CD14-positive monocyte (primary cell): ENCODE results near the gene MYO16. TPM values are rescaled to one million over a fixed set of nuclear protein-coding genes. Genes with fewer than 3 reads are reported as not detected.
"Not testable (repeated sequence)": the region's sequence is repeated elsewhere in the genome, so short reads cannot be mapped to it uniquely, and the experiment has no call there.

Experiments used
- DNase-seq, 3 donors: peaks; one replicate each; pipeline ENCODE4 v3.0.0-alpha.2; 2011 to 2022
- H2AFZ ChIP-seq: 2 replicates; pipeline ENCODE4 v1.6.0; 2012; ENCODE audit warnings: mild to moderate bottlenecking, low read depth, low read length, inconsistent platforms; ENCODE audit not compliant: insufficient read depth, poor library complexity, severe bottlenecking
- H3K27ac ChIP-seq, 2 donors: 1 replicate in 1 of 2; 2 replicates in 1 of 2; pipeline ENCODE4 v1.5.1; 2012 to 2013; ENCODE audit warnings: low read length in 2 of 2, control low read depth in 1 of 2, inconsistent platforms in 1 of 2, low read depth in 1 of 2, mild to moderate bottlenecking in 1 of 2
- H3K27me3 ChIP-seq, 2 donors: one replicate each; pipeline versions ENCODE4 v1.6.0 to v1.6.1; 2011 to 2013; ENCODE audit warnings: low read length in 2 of 2; ENCODE audit not compliant: control insufficient read depth in 2 of 2, insufficient read depth in 2 of 2
- H3K36me3 ChIP-seq, 2 donors: replicated peaks in 1 of 2; 1 replicate in 1 of 2; 2 replicates in 1 of 2; pipeline versions ENCODE4 v1.5.1 to v1.6.1; 2012 to 2013; ENCODE audit warnings: low read length in 2 of 2, control low read depth in 1 of 2, inconsistent platforms in 1 of 2, mild to moderate bottlenecking in 1 of 2; ENCODE audit not compliant: insufficient read depth in 2 of 2, control insufficient read depth in 1 of 2
- H3K4me1 ChIP-seq, 2 donors: 1 replicate in 1 of 2; 2 replicates in 1 of 2; pipeline versions ENCODE4 v1.5.1 to v1.6.1; 2012 to 2013; ENCODE audit warnings: low read length in 2 of 2, control low read depth in 1 of 2, inconsistent platforms in 1 of 2, mild to moderate bottlenecking in 1 of 2, moderate library complexity in 1 of 2; ENCODE audit not compliant: insufficient read depth in 2 of 2, control insufficient read depth in 1 of 2
- H3K4me2 ChIP-seq: replicated peaks from 2 replicates; pipeline ENCODE3; 2012; ENCODE audit warnings: low read length, moderate library complexity, mild to moderate bottlenecking; ENCODE audit not compliant: poor library complexity, severe bottlenecking; ENCODE audit errors: extremely low read depth
- H3K4me3 ChIP-seq, 3 experiments: fragments of 200-600 bp in 1 of 3; sonication (generic) in 1 of 3; replicated peaks in 1 of 3; 1 replicate in 2 of 3; 2 replicates in 1 of 3; pipeline ENCODE4 v1.5.1; 2011 to 2013; ENCODE audit warnings: low read length in 3 of 3, mild to moderate bottlenecking in 3 of 3, control low read depth in 2 of 3, low read depth in 2 of 3, inconsistent platforms in 1 of 3, moderate library complexity in 1 of 3
- H3K79me2 ChIP-seq: 2 replicates; pipeline ENCODE4 v1.6.0; 2012; ENCODE audit warnings: mild to moderate bottlenecking, control low read depth, inconsistent platforms, low read length, moderate library complexity; ENCODE audit not compliant: insufficient read depth
- H3K9ac ChIP-seq: 2 replicates; pipeline ENCODE4 v1.6.0; 2017; ENCODE audit warnings: low read length, mild to moderate bottlenecking; ENCODE audit not compliant: insufficient read depth, poor library complexity, severe bottlenecking
- H3K9me3 ChIP-seq, 2 donors: replicated peaks in 1 of 2; 1 replicate in 1 of 2; 2 replicates in 1 of 2; pipeline versions ENCODE4 v1.5.1 to v1.6.1; 2012 to 2013; ENCODE audit warnings: low read length in 2 of 2, control low read depth in 1 of 2; ENCODE audit not compliant: control insufficient read depth in 1 of 2, insufficient read depth in 1 of 2
- H4K20me1 ChIP-seq: 2 replicates; pipeline ENCODE4 v1.6.0; 2012; ENCODE audit warnings: mild to moderate bottlenecking, low read length, control low read depth, moderate library complexity; ENCODE audit not compliant: insufficient read depth
- H3K27ac Mint-ChIP-seq, 7 donors: one replicate each; pipeline ENCODE4 v1.8.0; 2020; ENCODE audit warnings: mild to moderate bottlenecking in 7 of 7, mixed read lengths in 7 of 7, moderate library complexity in 6 of 7, inconsistent platforms in 2 of 7
- H3K27me3 Mint-ChIP-seq, 3 donors: one replicate each; pipeline ENCODE4 v1.8.0; 2021 to 2022; ENCODE audit warnings: low read depth in 3 of 3, mild to moderate bottlenecking in 3 of 3, mixed read lengths in 3 of 3, moderate library complexity in 3 of 3, inconsistent platforms in 1 of 3
- H3K36me3 Mint-ChIP-seq, 2 donors: one replicate each; pipeline ENCODE4 v1.8.0; 2020; ENCODE audit warnings: mixed read lengths in 2 of 2, inconsistent platforms in 1 of 2, mild to moderate bottlenecking in 1 of 2
- H3K4me1 Mint-ChIP-seq: one replicate; pipeline ENCODE4 v1.8.0; 2020; ENCODE audit warnings: mild to moderate bottlenecking, mixed read lengths
- H3K4me3 Mint-ChIP-seq, 2 donors: one replicate each; pipeline ENCODE4 v1.8.0; 2020; ENCODE audit warnings: mild to moderate bottlenecking in 2 of 2, mixed read lengths in 2 of 2, moderate library complexity in 1 of 2
- H3K9me3 Mint-ChIP-seq, 7 donors: one replicate each; pipeline ENCODE4 v1.8.0; 2020 to 2022; ENCODE audit warnings: mixed read lengths in 7 of 7, mild to moderate bottlenecking in 6 of 7, moderate library complexity in 6 of 7, inconsistent platforms in 2 of 7
- WGBS: methylation state at CpG from one replicate; pipeline ENCODE4 v1.1.5; 2013; ENCODE audit warnings: missing lambda C conversion rate; ENCODE audit not compliant: insufficient coverage; 5-methylcytosine and 5-hydroxymethylcytosine counted together
- intact Hi-C, 2 donors: fragments of 100-400 bp; cut with micrococcal nuclease; formaldehyde crosslinking; loops; one replicate each; pipeline versions ENCODE4 v1.15.0 to v1.15.1; 2023
- polyA plus RNA-seq, 3 donors: library from polyadenylated mRNA; depleted of rRNA in 1 of 3; unstranded in 2 of 3; stranded (reverse) in 1 of 3; fragments of 300-500 nt in 2 of 3; fragments of >200 nt in 1 of 3; fragmentation: Illumina TruSeq in 2 of 3; gene quantifications; 1 replicate in 2 of 3; 2 replicates in 1 of 3; pipeline ENCODE4 v1.2.3, GENCODE V29; 2012 to 2021
- TF ChIP-seq, protein P1 (sequence below): fragments of 200-600 bp; IDR thresholded peaks from one replicate; pipeline ENCODE4 v1.8.0; 2022; ENCODE audit warnings: antibody characterized with exemption, mild to moderate bottlenecking

Gene MYO16
- polyA plus RNA-seq, 3 donors: not detected

DNA sequence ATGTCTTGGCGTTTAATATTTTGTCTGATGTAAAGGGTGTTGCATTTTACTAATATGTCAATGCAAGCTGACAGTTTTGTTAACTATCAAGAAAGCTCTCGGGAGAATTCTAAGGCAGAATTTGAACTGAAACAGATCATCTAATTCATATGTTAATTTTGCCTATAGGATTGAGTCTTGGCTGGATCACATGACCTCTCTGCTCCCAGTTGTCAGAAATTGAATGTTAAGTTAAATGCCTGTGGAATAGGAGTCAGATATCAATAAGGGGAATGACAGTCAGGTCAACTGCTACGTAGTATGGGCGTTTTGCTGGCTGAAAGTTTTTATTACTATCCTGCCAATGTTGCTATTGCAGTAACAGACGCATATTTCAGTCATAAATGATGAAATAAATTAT lies 358.5 kb downstream of the MYO16 start:
- Histone ChIP-seq H3K27ac (no peak overlapping the region), H3K79me2 (no peaks in the 10 kb centered on the region), H3K9me3 (no peaks in the 10 kb centered on the region), H4K20me1 (no peaks in the 10 kb centered on the region), H3K36me3 (no peaks in the 10 kb centered on the region), H3K4me3 (no peak overlapping the region), H3K9ac (no peak overlapping the region), H3K4me1 (no peaks in the 10 kb centered on the region), H2AFZ (no peak overlapping the region), H3K4me2 (no peak overlapping the region), H3K27me3 (no peaks in the 10 kb centered on the region)
- intact Hi-C loops: no loop called here
- no peak overlapping the region for H3K4me3 Mint-ChIP-seq
- peaks cover 0 to 5% (median 0%) of the 10 kb centered on the region in 7 donors for H3K9me3 Mint-ChIP-seq
- no peaks in the 10 kb centered on the region for H3K36me3 Mint-ChIP-seq
- H3K4me1 Mint-ChIP-seq: peaks cover 1% of the 10 kb centered on the region
- no peak overlapping the region for H3K27ac Mint-ChIP-seq
- 42% methylated on average over 2 of the region's 5 CpGs for WGBS
- peaks cover 0 to 2% (median under 1%) of the 10 kb centered on the region in 3 donors for H3K27me3 Mint-ChIP-seq
- no peak for DNase-seq
- TF ChIP-seq, protein P1, sequence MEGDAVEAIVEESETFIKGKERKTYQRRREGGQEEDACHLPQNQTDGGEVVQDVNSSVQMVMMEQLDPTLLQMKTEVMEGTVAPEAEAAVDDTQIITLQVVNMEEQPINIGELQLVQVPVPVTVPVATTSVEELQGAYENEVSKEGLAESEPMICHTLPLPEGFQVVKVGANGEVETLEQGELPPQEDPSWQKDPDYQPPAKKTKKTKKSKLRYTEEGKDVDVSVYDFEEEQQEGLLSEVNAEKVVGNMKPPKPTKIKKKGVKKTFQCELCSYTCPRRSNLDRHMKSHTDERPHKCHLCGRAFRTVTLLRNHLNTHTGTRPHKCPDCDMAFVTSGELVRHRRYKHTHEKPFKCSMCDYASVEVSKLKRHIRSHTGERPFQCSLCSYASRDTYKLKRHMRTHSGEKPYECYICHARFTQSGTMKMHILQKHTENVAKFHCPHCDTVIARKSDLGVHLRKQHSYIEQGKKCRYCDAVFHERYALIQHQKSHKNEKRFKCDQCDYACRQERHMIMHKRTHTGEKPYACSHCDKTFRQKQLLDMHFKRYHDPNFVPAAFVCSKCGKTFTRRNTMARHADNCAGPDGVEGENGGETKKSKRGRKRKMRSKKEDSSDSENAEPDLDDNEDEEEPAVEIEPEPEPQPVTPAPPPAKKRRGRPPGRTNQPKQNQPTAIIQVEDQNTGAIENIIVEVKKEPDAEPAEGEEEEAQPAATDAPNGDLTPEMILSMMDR: no peak

- H2AFZ ChIP-seq, H3K4me3 Mint-ChIP-seq, H3K4me1 ChIP-seq, H3K27me3 Mint-ChIP-seq, H3K9me3 ChIP-seq, H3K27me3 ChIP-seq, intact Hi-C loops, H3K27ac Mint-ChIP-seq, H3K4me1 Mint-ChIP-seq, H3K27ac ChIP-seq, H4K20me1 ChIP-seq, H3K4me3 ChIP-seq, H3K9me3 Mint-ChIP-seq, H3K9ac ChIP-seq, H3K79me2 ChIP-seq, H3K36me3 ChIP-seq, H3K4me2 ChIP-seq, H3K36me3 Mint-ChIP-seq: not testable (repeated sequence)
- WGBS: 89% methylated on average over 3 of the region's 3 CpGs
- peak in 1 of 3 donors; percentile 45 for DNase-seq
Measured at GRCh38 chr13:108991416-108991815, 362.0 kb downstream of the MYO16 start.
